ENCODE data around the gene PDE1A.

- TF ChIP-seq CTCF (conservative IDR thresholded peaks at IDR 0.05; ENCODE audit: low read length) (no peak), EZH2phosphoT487 (IDR thresholded peaks at IDR 0.05; ENCODE audit: borderline replicate concordance, low read depth, low read length) (no peak)
Observed at GRCh38 chr2:182110347-182110746, 316.5 kb downstream of the PDE1A start.
